Type B pancreatic cell (in vitro differentiated cells): ENCODE results near the gene RIPOR2. TPM values are rescaled to one million over a fixed set of nuclear protein-coding genes. Genes with fewer than 3 reads are reported as not detected.

ENCODE experiments used
- DNase-seq: peaks from one replicate; pipeline ENCODE4 v3.0.0; 2021; ENCODE audit warnings: mixed read lengths; ENCODE audit not compliant: unreplicated experiment; ENCODE audit errors: extremely low spot score
- H3K27ac Mint-ChIP-seq: 2 replicates; pipeline ENCODE4 v1.8.0; 2021; ENCODE audit warnings: mild to moderate bottlenecking, mixed read lengths
- H3K27me3 Mint-ChIP-seq: 2 replicates; pipeline ENCODE4 v1.8.0; 2021; ENCODE audit warnings: mixed read lengths
- H3K36me3 Mint-ChIP-seq: 2 replicates; pipeline ENCODE4 v1.8.0; 2021; ENCODE audit warnings: mixed read lengths
- H3K4me1 Mint-ChIP-seq: one replicate; pipeline ENCODE4 v1.8.0; 2021; ENCODE audit warnings: mixed read lengths; ENCODE audit not compliant: unreplicated experiment
- H3K4me3 Mint-ChIP-seq: 2 replicates; pipeline ENCODE4 v1.8.0; 2021; ENCODE audit warnings: mild to moderate bottlenecking, mixed read lengths
- H3K9me3 Mint-ChIP-seq: 2 replicates; pipeline ENCODE4 v1.8.0; 2021; ENCODE audit warnings: mixed read lengths
- CTCF ChIP-seq: fragments of 200-600 bp; sonication (generic); conservative IDR thresholded peaks from 2 replicates; pipeline ENCODE4 v1.5.0; 2021; ENCODE audit warnings: antibody characterized with exemption, mild to moderate bottlenecking
- total RNA-seq: library from RNA; stranded (reverse); gene quantifications from 2 replicates; pipeline ENCODE4 v1.2.1, GENCODE V29; 2021; ENCODE audit warnings: low replicate concordance

The RIPOR2 gene
- total RNA-seq, 1 donor from 2014 or later, result 4.2 TPM

GRCh38 chr6:24969343-24969860, 33.6 kb upstream of the RIPOR2 start:
- Mint-ChIP-seq H3K4me1 (no peaks in the 10 kb centered on the region), H3K27ac (no peak overlapping the region), H3K27me3 (no peaks in the 10 kb centered on the region), H3K36me3 (no peaks in the 10 kb centered on the region), H3K4me3 (no peak overlapping the region), H3K9me3 (peaks cover 5% of the 10 kb centered on the region)
- no peak for TF ChIP-seq CTCF
- DNase-seq, result no peak

- no peaks in the 10 kb centered on the region for H3K4me1 Mint-ChIP-seq
- H3K27me3 Mint-ChIP-seq, result no peaks in the 10 kb centered on the region
- no peak for DNase-seq
Measured at GRCh38 chr6:24968783-24969182, 33.0 kb upstream of the RIPOR2 start.

GRCh38 chr6:24967211-24967610, 31.5 kb upstream of the RIPOR2 start:
- no peak overlapping the region for H3K27ac Mint-ChIP-seq

More at GRCh38 chr6:24968783-24969182, 33.0 kb upstream of the RIPOR2 start:
- Mint-ChIP-seq H3K4me3 (no peak overlapping the region), H3K27ac (no peak overlapping the region), H3K36me3 (no peaks in the 10 kb centered on the region), H3K9me3 (peaks cover 5% of the 10 kb centered on the region)
- TF ChIP-seq CTCF, result no peak

GRCh38 chr6:24966381-24966780, 30.6 kb upstream of the RIPOR2 start:
- H3K4me1 Mint-ChIP-seq, result no peaks in the 10 kb centered on the region
- H3K4me3 Mint-ChIP-seq, result no peak overlapping the region
- no peak for DNase-seq
- no peaks in the 10 kb centered on the region for H3K27me3 Mint-ChIP-seq
- no peak for TF ChIP-seq CTCF
- peaks cover 5% of the 10 kb centered on the region for H3K9me3 Mint-ChIP-seq
- H3K36me3 Mint-ChIP-seq, result no peaks in the 10 kb centered on the region
- no peak overlapping the region for H3K27ac Mint-ChIP-seq

More at GRCh38 chr6:24967211-24967610, 31.5 kb upstream of the RIPOR2 start:
- no peak overlapping the region for H3K4me3 Mint-ChIP-seq
- no peak for TF ChIP-seq CTCF
- DNase-seq, result no peak
- no peaks in the 10 kb centered on the region for H3K27me3 Mint-ChIP-seq
- no peaks in the 10 kb centered on the region for H3K36me3 Mint-ChIP-seq
- H3K9me3 Mint-ChIP-seq, result peaks cover 5% of the 10 kb centered on the region
- H3K4me1 Mint-ChIP-seq, result no peaks in the 10 kb centered on the region

GRCh38 chr6:24963887-24964570, 28.3 kb upstream of the RIPOR2 start:
- TF ChIP-seq CTCF, result no peak
- no peaks in the 10 kb centered on the region for H3K27me3 Mint-ChIP-seq
- H3K9me3 Mint-ChIP-seq, result no peaks in the 10 kb centered on the region
- no peak overlapping the region for H3K4me3 Mint-ChIP-seq
- no peaks in the 10 kb centered on the region for H3K36me3 Mint-ChIP-seq
- DNase-seq, result no peak
- no peak overlapping the region for H3K27ac Mint-ChIP-seq
- H3K4me1 Mint-ChIP-seq, result no peaks in the 10 kb centered on the region
